ENCODE data around the gene PIK3CA. TPM values are rescaled to one million over a fixed set of nuclear protein-coding genes. Genes with fewer than 3 reads are reported as not detected.

The PIK3CA gene
- total and polyA plus RNA-seq, 2 donors from 2014 or later = 6.1 to 24.8 TPM

DNA sequence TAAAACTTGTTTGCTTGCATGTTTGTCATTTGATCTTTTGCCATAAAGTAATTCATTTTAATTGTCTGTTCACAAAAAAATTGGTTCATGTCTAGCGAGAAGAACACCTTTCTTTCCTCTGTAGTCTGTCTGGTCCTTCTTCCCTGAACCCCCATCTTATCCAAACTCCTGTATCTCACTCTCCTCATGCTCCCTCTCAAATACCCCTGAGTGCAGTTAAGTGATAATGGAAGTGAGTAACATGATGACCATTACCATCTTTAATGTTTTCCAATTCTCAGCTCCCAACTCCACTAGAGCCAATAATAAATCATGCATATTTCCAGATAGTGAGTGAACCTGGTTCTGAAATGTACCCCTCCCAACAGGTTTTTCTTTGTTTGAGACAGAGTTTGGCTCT is 116.9 kb downstream of the PIK3CA start:
- Histone ChIP-seq H3K9ac (ENCODE audit: low read length in 3 of 3) (no peak overlapping the region), H3K27me3 (ENCODE audit: control insufficient read depth, insufficient read depth, low read length) (no peaks in the 10 kb centered on the region), H3K27ac (ENCODE audit: low read depth in 2 of 2, low read length in 2 of 2) (no peak overlapping the region), H3K4me3 (ENCODE audit: low read length in 3 of 3) (no peak overlapping the region), H3K36me3 (ENCODE audit: control insufficient read depth in 2 of 3, insufficient read depth in 3 of 3, low read length in 3 of 3) (no peaks in the 10 kb centered on the region), H3K4me1 (ENCODE audit: control insufficient read depth in 2 of 3, insufficient read depth in 2 of 3, low read depth in 1 of 3, low read length in 3 of 3) (no peaks in the 10 kb centered on the region), H3K9me3 (ENCODE audit: control insufficient read depth in 2 of 3, insufficient read depth in 1 of 3, low read length in 3 of 3) (no peaks in the 10 kb centered on the region)
- intact Hi-C loops (cut with DNase I) = no loop called here
- TF ChIP-seq, protein P1, sequence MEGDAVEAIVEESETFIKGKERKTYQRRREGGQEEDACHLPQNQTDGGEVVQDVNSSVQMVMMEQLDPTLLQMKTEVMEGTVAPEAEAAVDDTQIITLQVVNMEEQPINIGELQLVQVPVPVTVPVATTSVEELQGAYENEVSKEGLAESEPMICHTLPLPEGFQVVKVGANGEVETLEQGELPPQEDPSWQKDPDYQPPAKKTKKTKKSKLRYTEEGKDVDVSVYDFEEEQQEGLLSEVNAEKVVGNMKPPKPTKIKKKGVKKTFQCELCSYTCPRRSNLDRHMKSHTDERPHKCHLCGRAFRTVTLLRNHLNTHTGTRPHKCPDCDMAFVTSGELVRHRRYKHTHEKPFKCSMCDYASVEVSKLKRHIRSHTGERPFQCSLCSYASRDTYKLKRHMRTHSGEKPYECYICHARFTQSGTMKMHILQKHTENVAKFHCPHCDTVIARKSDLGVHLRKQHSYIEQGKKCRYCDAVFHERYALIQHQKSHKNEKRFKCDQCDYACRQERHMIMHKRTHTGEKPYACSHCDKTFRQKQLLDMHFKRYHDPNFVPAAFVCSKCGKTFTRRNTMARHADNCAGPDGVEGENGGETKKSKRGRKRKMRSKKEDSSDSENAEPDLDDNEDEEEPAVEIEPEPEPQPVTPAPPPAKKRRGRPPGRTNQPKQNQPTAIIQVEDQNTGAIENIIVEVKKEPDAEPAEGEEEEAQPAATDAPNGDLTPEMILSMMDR (IDR thresholded peaks at IDR 0.05; ENCODE audit: borderline replicate concordance, extremely low read depth, insufficient read depth) = no peak
- FAIRE-seq = no peak
- no peak for DNase-seq

- Histone ChIP-seq H3K4me1 (ENCODE audit: control insufficient read depth in 2 of 3, insufficient read depth in 2 of 3, low read depth in 1 of 3, low read length in 3 of 3) (no peaks in the 10 kb centered on the region), H3K27me3 (ENCODE audit: control insufficient read depth, insufficient read depth, low read length) (no peaks in the 10 kb centered on the region), H3K4me3 (ENCODE audit: low read length in 3 of 3) (no peak overlapping the region), H3K9ac (ENCODE audit: low read length in 3 of 3) (no peak overlapping the region), H3K27ac (ENCODE audit: low read depth in 2 of 2, low read length in 2 of 2) (no peak overlapping the region), H3K36me3 (ENCODE audit: control insufficient read depth in 2 of 3, insufficient read depth in 3 of 3, low read length in 3 of 3) (no peaks in the 10 kb centered on the region), H3K9me3 (ENCODE audit: control insufficient read depth in 2 of 3, insufficient read depth in 1 of 3, low read length in 3 of 3) (no peaks in the 10 kb centered on the region)
- intact Hi-C loops (cut with DNase I) = no loop called here
- TF ChIP-seq, protein P1 (IDR thresholded peaks at IDR 0.05; ENCODE audit: borderline replicate concordance, extremely low read depth, insufficient read depth) = no peak
- DNase-seq = no peak
- FAIRE-seq = no peak
Measured at GRCh38 chr3:179265875-179266274, 117.7 kb downstream of the PIK3CA start.

GRCh38 chr3:179266701-179267211 is 118.6 kb downstream of the PIK3CA start:
- Histone ChIP-seq H3K4me1 (ENCODE audit: control insufficient read depth in 2 of 3, insufficient read depth in 2 of 3, low read depth in 1 of 3, low read length in 3 of 3) (no peaks in the 10 kb centered on the region), H3K4me3 (ENCODE audit: low read length in 3 of 3) (no peak overlapping the region), H3K36me3 (ENCODE audit: control insufficient read depth in 2 of 3, insufficient read depth in 3 of 3, low read length in 3 of 3) (no peaks in the 10 kb centered on the region), H3K9me3 (ENCODE audit: control insufficient read depth in 2 of 3, insufficient read depth in 1 of 3, low read length in 3 of 3) (no peaks in the 10 kb centered on the region), H3K27ac (ENCODE audit: low read depth in 2 of 2, low read length in 2 of 2) (no peak overlapping the region), H3K27me3 (ENCODE audit: control insufficient read depth, insufficient read depth, low read length) (no peaks in the 10 kb centered on the region), H3K9ac (ENCODE audit: low read length in 3 of 3) (no peak overlapping the region)
- FAIRE-seq (no peak), DNase-seq (peak in 1 of 5 donors; percentile 66)
- TF ChIP-seq, protein P1 (IDR thresholded peaks at IDR 0.05; ENCODE audit: borderline replicate concordance, extremely low read depth, insufficient read depth) = no peak
- intact Hi-C loops (cut with DNase I) = no loop called here

All from kidney (tissue), 14 donors.